GM19438 (cell line): Measurements from ENCODE around the gene BCAS3.

ENCODE experiments used
- ATAC-seq: cut with Tn5 transposase; IDR thresholded peaks from one replicate; pipeline ENCODE4 v1.9.1; 2021; ENCODE audit warnings: low read depth; ENCODE audit not compliant: unreplicated experiment

Gene BCAS3

GRCh38 chr17:61265397-61265796 lies 587.7 kb downstream of the BCAS3 start:
- ATAC-seq: no peak

- ATAC-seq: no peak
These were observed 590.2 kb downstream of the BCAS3 start for GRCh38 chr17:61267847-61268246.

GRCh38 chr17:61275395-61275794 lies 597.7 kb downstream of the BCAS3 start:
- ATAC-seq: no peak

GRCh38 chr17:61276806-61277205 lies 599.2 kb downstream of the BCAS3 start:
- ATAC-seq: no peak

- no peak for ATAC-seq
These were observed 602.0 kb downstream of the BCAS3 start for GRCh38 chr17:61279476-61280145.

GRCh38 chr17:61280338-61280737 lies 602.7 kb downstream of the BCAS3 start:
- no peak for ATAC-seq

GRCh38 chr17:61280851-61281250 lies 603.2 kb downstream of the BCAS3 start:
- ATAC-seq: no peak

- ATAC-seq: no peak
These were observed 604.7 kb downstream of the BCAS3 start for GRCh38 chr17:61282377-61282776.

GRCh38 chr17:61283043-61283442 lies 605.4 kb downstream of the BCAS3 start:
- ATAC-seq: no peak

GRCh38 chr17:61284174-61284573 lies 606.5 kb downstream of the BCAS3 start:
- ATAC-seq: no peak

GRCh38 chr17:61284746-61285145 lies 607.1 kb downstream of the BCAS3 start:
- ATAC-seq: no peak

GRCh38 chr17:61285526-61286320 lies 608.1 kb downstream of the BCAS3 start:
- no peak for ATAC-seq

- ATAC-seq: no peak
These were observed 608.8 kb downstream of the BCAS3 start for GRCh38 chr17:61286449-61286848.

- no peak for ATAC-seq
These were observed 612.0 kb downstream of the BCAS3 start for GRCh38 chr17:61289408-61290385.

- ATAC-seq: no peak
These were observed 614.0 kb downstream of the BCAS3 start for GRCh38 chr17:61291451-61292285.

GRCh38 chr17:61294286-61294685 lies 616.6 kb downstream of the BCAS3 start:
- no peak for ATAC-seq

- no peak for ATAC-seq
These were observed 617.1 kb downstream of the BCAS3 start for GRCh38 chr17:61294777-61295176.

GRCh38 chr17:61296058-61296457 lies 618.4 kb downstream of the BCAS3 start:
- ATAC-seq: no peak

GRCh38 chr17:61299517-61300513 lies 622.2 kb downstream of the BCAS3 start:
- no peak for ATAC-seq
